HepG2 (cell line): ENCODE data around the gene SPIRE1. TPM values are rescaled to one million over a fixed set of nuclear protein-coding genes. Genes with fewer than 3 reads are reported as not detected.

Experiments used
- ATAC-seq: fragments of 200-7000 bp; cut with Tn5 transposase; 3 replicates; pipeline ENCODE4 v1.9.1; 2020; ENCODE audit warnings: mild to moderate bottlenecking, moderate library complexity
- BruUV-seq: library from RNA; stranded (reverse); fragments of 400-500 nt; replicated peaks from 2 replicates; lab custom pipeline; 2021; lab: Mats Ljungman, UMichigan
- CTCF ChIA-PET: fragments of 300-600 bp; formaldehyde crosslinking; extraction: SDS; loops from one replicate; lab custom pipeline; 2021; ENCODE audit warnings: low total read pairs, inconsistent platforms, low intra/inter-chr PET ratio; lab: Yijun Ruan, JAX
- POLR2A ChIA-PET: fragments of 350-600 bp; sonication (Branson Sonifier 250); formaldehyde crosslinking; loops from one replicate; lab custom pipeline; 2020; ENCODE audit warnings: antibody characterized with exemption, inconsistent platforms; lab: Yijun Ruan, JAX
- DNase-seq: peaks from one replicate; pipeline ENCODE4 v3.0.0-alpha.2; 2015; ENCODE audit warnings: low spot score
- FAIRE-seq: peaks from 3 replicates; lab custom pipeline; 2011; peaks lifted over from hg19 to GRCh38; lab: Jason Lieb, UNC
- H2AFZ ChIP-seq: one replicate; pipeline ENCODE4 v1.6.1; 2011; ENCODE audit warnings: low read length, inconsistent platforms
- H3K27ac ChIP-seq: fragments of 300-600 bp; 3 replicates; pipeline ENCODE4 v1.8.0; 2011; ENCODE audit warnings: mixed run types, mild to moderate bottlenecking, mixed read lengths, low read length, inconsistent platforms; ENCODE audit not compliant: insufficient read depth; ENCODE audit errors: extremely low read length
- H3K27me3 ChIP-seq, 2 experiments: fragments of 200-600 bp in 1 of 2; 2 replicates in 1 of 2; 3 replicates in 1 of 2; pipeline versions ENCODE4 v1.6.0 to v1.8.0; 2011; ENCODE audit warnings: low read length in 2 of 2, mild to moderate bottlenecking in 2 of 2, moderate library complexity in 2 of 2, inconsistent platforms in 1 of 2; ENCODE audit not compliant: insufficient read depth in 2 of 2, control insufficient read depth in 1 of 2
- H3K36me3 ChIP-seq, 2 experiments: fragments of 200-600 bp in 1 of 2; replicated peaks in 1 of 2; 2 replicates in 1 of 2; 3 replicates in 1 of 2; pipeline versions ENCODE4 v1.5.1 to v1.8.0; 2011; ENCODE audit warnings: low read length in 2 of 2, inconsistent platforms in 1 of 2; ENCODE audit not compliant: insufficient read depth in 2 of 2, control insufficient read depth in 1 of 2
- H3K4me1 ChIP-seq: 2 replicates; pipeline ENCODE4 v1.5.1; 2012; ENCODE audit warnings: low read length, inconsistent platforms; ENCODE audit not compliant: insufficient read depth
- H3K4me2 ChIP-seq: 2 replicates; pipeline ENCODE4 v1.6.0; 2011; ENCODE audit warnings: low read depth, low read length, inconsistent platforms
- H3K4me3 ChIP-seq, 3 experiments: fragments of 200-600 bp in 1 of 3; sonication (generic), shearing (Covaris generic) in 1 of 3; replicated peaks in 1 of 3; 2 replicates each; pipeline ENCODE4 v1.5.1; 2011 to 2016; ENCODE audit warnings: low read length in 3 of 3, inconsistent platforms in 2 of 3, low read depth in 2 of 3, mild to moderate bottlenecking in 2 of 3, control low read depth in 1 of 3, mixed read lengths in 1 of 3; ENCODE audit not compliant: insufficient read depth in 1 of 3
- H3K79me2 ChIP-seq: one replicate; pipeline ENCODE4 v1.6.1; 2011; ENCODE audit warnings: low read length, inconsistent platforms; ENCODE audit not compliant: insufficient read depth
- H3K9ac ChIP-seq: 2 replicates; pipeline ENCODE4 v1.6.0; 2011; ENCODE audit warnings: mild to moderate bottlenecking, low read depth, low read length, inconsistent platforms; ENCODE audit not compliant: insufficient read depth
- H3K9me3 ChIP-seq: 2 replicates; pipeline ENCODE4 v1.5.1; 2012; ENCODE audit warnings: mild to moderate bottlenecking, low read length
- H4K20me1 ChIP-seq: 2 replicates; pipeline ENCODE4 v1.6.0; 2011; ENCODE audit warnings: inconsistent platforms, mild to moderate bottlenecking, low read length, moderate library complexity; ENCODE audit not compliant: insufficient read depth
- CENPT ChIP-seq: sonication (generic); formaldehyde crosslinking; IDR thresholded peaks from 2 replicates; pipeline ENCODE4 v1.8.0; 2022; ENCODE audit warnings: low read depth, mild to moderate bottlenecking, moderate library complexity, missing genetic modification reagents
- CENPX ChIP-seq: sonication (generic); formaldehyde crosslinking; IDR thresholded peaks from 2 replicates; pipeline ENCODE4 v1.9.0; 2021; ENCODE audit warnings: mild to moderate bottlenecking, missing genetic modification reagents, moderate library complexity
- FOXP1 ChIP-seq, 2 experiments: fragments of 450-650 bp in 1 of 2; IDR thresholded peaks; 2 replicates each; pipeline ENCODE4 v1.6.1; 2017 to 2018; ENCODE audit warnings: antibody characterized with exemption in 1 of 2
- HCFC1 ChIP-seq: fragments of 150-350 bp; IDR thresholded peaks from 2 replicates; pipeline ENCODE4 v1.6.1; 2014; ENCODE audit warnings: low read depth, low read length
- MED13 ChIP-seq: sonication (generic); formaldehyde crosslinking; IDR thresholded peaks from 2 replicates; pipeline ENCODE4 v1.5.0; 2020; ENCODE audit warnings: missing genetic modification reagents
- NFE2L2 ChIP-seq: fragments of 150-350 bp; IDR thresholded peaks from 2 replicates; pipeline ENCODE4 v1.6.1; 2014; ENCODE audit warnings: low read length
- NFYB ChIP-seq: sonication (generic); formaldehyde crosslinking; IDR thresholded peaks from 2 replicates; pipeline ENCODE4 v1.4.0; 2020; ENCODE audit warnings: missing genetic modification reagents
- PREB ChIP-seq: sonication (generic); formaldehyde crosslinking; IDR thresholded peaks from 2 replicates; pipeline ENCODE4 v1.4.0; 2020; ENCODE audit warnings: missing genetic modification reagents
- SNRNP70 ChIP-seq: fragments of 200-400 bp; formaldehyde crosslinking; IDR thresholded peaks from 2 replicates; pipeline ENCODE4 v1.6.1; 2017; ENCODE audit warnings: mild to moderate bottlenecking, low read depth, low read length, moderate library complexity
- USF2 ChIP-seq, 2 experiments: sonication (generic) in 1 of 2; formaldehyde crosslinking in 1 of 2; IDR thresholded peaks; 2 replicates each; pipeline versions ENCODE4 v1.5.1 to v1.6.1; 2011 to 2020; ENCODE audit warnings: borderline replicate concordance in 1 of 2, low read depth in 1 of 2, low read length in 1 of 2, mild to moderate bottlenecking in 1 of 2, missing genetic modification reagents in 1 of 2, moderate library complexity in 1 of 2
- ZBTB14 ChIP-seq: sonication (generic); formaldehyde crosslinking; IDR thresholded peaks from 2 replicates; pipeline ENCODE4 v1.4.0; 2020; ENCODE audit warnings: missing genetic modification reagents
- ZFP1 ChIP-seq: IDR thresholded peaks from 2 replicates; pipeline ENCODE4 v1.6.1; 2016
- ZNF281 ChIP-seq: sonication (generic); formaldehyde crosslinking; IDR thresholded peaks from 2 replicates; pipeline ENCODE4 v1.4.0; 2020; ENCODE audit warnings: missing genetic modification reagents, borderline replicate concordance
- ZNF552 ChIP-seq: sonication (generic); formaldehyde crosslinking; IDR thresholded peaks from 2 replicates; pipeline ENCODE4 v1.9.0; 2022; ENCODE audit warnings: missing genetic modification reagents, mild to moderate bottlenecking, borderline replicate concordance
- ZNF691 ChIP-seq: sonication (generic); formaldehyde crosslinking; IDR thresholded peaks from 2 replicates; pipeline ENCODE4 v1.4.0; 2020; ENCODE audit warnings: missing genetic modification reagents, low read depth, mild to moderate bottlenecking, borderline replicate concordance
- WGBS: methylation state at CpG from one replicate; pipeline ENCODE4 v1.1.6; 2017; ENCODE audit warnings: low lambda C conversion rate; 5-methylcytosine and 5-hydroxymethylcytosine counted together
- in situ Hi-C: cut with HindIII; loops from 2 replicates; pipeline ENCODE4 v1.10.0; 2017; ENCODE audit warnings: low pct_unique_long_range_greater_than_20kb; ENCODE audit not compliant: extremely low pct_ligation_motif_present
- intact Hi-C: fragments of 100-400 bp; cut with micrococcal nuclease; formaldehyde crosslinking; loops from one replicate; pipeline ENCODE4 v1.10.0; 2022; ENCODE audit not compliant: unreplicated experiment
- polyA plus RNA-seq, 8 experiments: library from polyadenylated mRNA; depleted of rRNA in 3 of 8; stranded (reverse) in 7 of 8; unstranded in 1 of 8; fragments of >200 nt; fragmentation: Illumina TruSeq in 4 of 8; extraction: Trizol in 4 of 8; gene quantifications; 2 replicates each; pipeline versions ENCODE4 v1.2.1 to v1.2.3, GENCODE V29; 2011 to 2016; ENCODE audit warnings: low read depth in 4 of 8, missing spikeins in 1 of 8, mixed read lengths in 1 of 8; ENCODE audit not compliant: insufficient read depth in 1 of 8
- total RNA-seq, 5 experiments: library from RNA; depleted of rRNA; stranded (reverse); fragments of >200 nt; fragmentation: Illumina TruSeq; extraction: Trizol; gene quantifications; 2 replicates each; pipeline ENCODE4 v1.2.3, GENCODE V29; 2016; ENCODE audit warnings: low read depth in 1 of 5

The SPIRE1 gene
- total and polyA plus RNA-seq, 2 of the 13 experiments (the other 11 are each of a cell fraction or from before 2014, with no cell fraction given) = 9.9 to 21.3 TPM

- TF ChIP-seq NFYB (CRISPR knock-in tag) (no peak), MED13 (CRISPR knock-in tag) (no peak), CENPX (CRISPR knock-in tag) (no peak), ZNF691 (CRISPR knock-in tag) (no peak), ZFP1 (CRISPR knock-in tag) (no peak)
Measured at GRCh38 chr18:12424252-12424651, 233.7 kb downstream of the SPIRE1 start (continued).

GRCh38 chr18:12423820-12424219, 234.1 kb downstream of the SPIRE1 start:
- H3K36me3 ChIP-seq = peaks cover 2 to 12% of the 10 kb centered on the region in 2 experiments; a peak in 4 of 5 replicates
- TF ChIP-seq PREB (CRISPR knock-in tag) (no peak), ZNF552 (CRISPR knock-in tag) (no peak), HCFC1 (no peak), USF2 (IDR thresholded peaks at IDR 0.05; ENCODE audit: low read depth, low read length) (no peak), USF2 (CRISPR knock-in tag; IDR thresholded peaks at IDR 0.05; ENCODE audit: borderline replicate concordance) (no peak), ZBTB14 (CRISPR knock-in tag) (no peak), SNRNP70 (no peak), CENPT (no peak), NFE2L2 (no peak), ZNF281 (no peak), FOXP1 (IDR thresholded peaks at IDR 0.05) (no peak), FOXP1 (CRISPR knock-in tag; IDR thresholded peaks at IDR 0.05) (no peak)

More at GRCh38 chr18:12423820-12424219, 234.1 kb downstream of the SPIRE1 start:
- Histone ChIP-seq H3K27ac (no peak overlapping the region), H3K4me1 (peaks cover 32% of the 10 kb centered on the region), H3K9ac (no peak overlapping the region), H4K20me1 (no peaks in the 10 kb centered on the region), H2AFZ (no peak overlapping the region), H3K4me2 (no peak overlapping the region), H3K9me3 (no peaks in the 10 kb centered on the region), H3K79me2 (peaks cover 2% of the 10 kb centered on the region), H3K27me3 (no peaks in the 10 kb centered on the region), H3K4me3 (no peak overlapping the region)
- in situ Hi-C loops (no loop called here), intact Hi-C loops (no loop called here)
- CTCF ChIA-PET = interaction anchor here (1.4 kb wide), 1 partner anchor 237 kb away, joined by 4 read pairs; no protein-coding TSS in a partner anchor
- POLR2A ChIA-PET = interaction anchor here (1.0 kb wide), 2 partner anchors 31 to 46 kb away, joined by 3 read pairs; partner anchors contain the start of gene AFG3L2
- BruUV-seq = no TSS peak
- no peak for DNase-seq
- no peak for ATAC-seq
- no peak for FAIRE-seq
- 76% methylated on average over 1 of the region's 5 CpGs for WGBS
